ENCODE measurements around the gene KANK4.

The KANK4 gene

DNA sequence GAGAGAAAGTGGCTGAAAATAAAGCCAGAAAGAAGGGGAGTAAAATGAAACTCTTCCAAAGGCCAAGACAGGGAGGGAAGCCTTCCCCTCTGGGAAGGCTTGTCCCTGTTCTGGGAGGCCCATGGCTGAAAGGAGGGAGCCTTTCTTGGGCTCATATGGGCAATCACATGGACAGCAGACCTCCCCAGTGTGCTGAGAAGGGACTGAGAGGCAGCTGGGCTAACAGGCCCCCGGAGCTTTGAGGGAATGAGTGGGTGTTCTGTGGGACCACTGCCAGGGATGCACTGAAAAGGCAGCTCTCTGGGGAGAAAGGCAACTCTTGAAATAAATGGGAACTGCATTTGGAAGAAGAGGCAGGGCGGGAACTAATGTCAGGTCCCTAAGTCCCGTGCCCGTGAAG is 39.1 kb downstream of the KANK4 start:
- TF ChIP-seq, protein P1, sequence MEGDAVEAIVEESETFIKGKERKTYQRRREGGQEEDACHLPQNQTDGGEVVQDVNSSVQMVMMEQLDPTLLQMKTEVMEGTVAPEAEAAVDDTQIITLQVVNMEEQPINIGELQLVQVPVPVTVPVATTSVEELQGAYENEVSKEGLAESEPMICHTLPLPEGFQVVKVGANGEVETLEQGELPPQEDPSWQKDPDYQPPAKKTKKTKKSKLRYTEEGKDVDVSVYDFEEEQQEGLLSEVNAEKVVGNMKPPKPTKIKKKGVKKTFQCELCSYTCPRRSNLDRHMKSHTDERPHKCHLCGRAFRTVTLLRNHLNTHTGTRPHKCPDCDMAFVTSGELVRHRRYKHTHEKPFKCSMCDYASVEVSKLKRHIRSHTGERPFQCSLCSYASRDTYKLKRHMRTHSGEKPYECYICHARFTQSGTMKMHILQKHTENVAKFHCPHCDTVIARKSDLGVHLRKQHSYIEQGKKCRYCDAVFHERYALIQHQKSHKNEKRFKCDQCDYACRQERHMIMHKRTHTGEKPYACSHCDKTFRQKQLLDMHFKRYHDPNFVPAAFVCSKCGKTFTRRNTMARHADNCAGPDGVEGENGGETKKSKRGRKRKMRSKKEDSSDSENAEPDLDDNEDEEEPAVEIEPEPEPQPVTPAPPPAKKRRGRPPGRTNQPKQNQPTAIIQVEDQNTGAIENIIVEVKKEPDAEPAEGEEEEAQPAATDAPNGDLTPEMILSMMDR (IDR thresholded peaks at IDR 0.05): no peak
- DNase-seq (ENCODE audit: low spot score): no peak
- Histone ChIP-seq H3K27ac (no peak overlapping the region), H3K4me3 (no peak overlapping the region)

DNA sequence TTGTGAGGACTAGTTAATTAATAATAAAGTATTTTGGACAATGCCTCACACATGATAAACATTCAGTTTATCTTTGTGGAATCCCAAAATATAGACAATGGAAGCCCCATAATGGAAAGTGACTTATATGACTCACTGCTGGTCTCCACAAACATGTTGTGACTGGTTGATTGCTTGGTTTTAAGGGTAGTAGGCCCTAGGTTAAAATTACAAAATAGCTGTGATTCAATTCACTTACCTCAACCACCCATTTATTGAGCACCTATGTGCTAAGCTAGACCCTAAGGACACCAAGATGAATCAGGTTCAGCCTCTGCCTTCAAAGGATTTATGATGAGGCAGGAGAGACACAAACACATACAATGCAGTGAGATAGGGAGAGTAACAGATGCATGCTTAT is 42.4 kb downstream of the KANK4 start:
- TF ChIP-seq, protein P1 (IDR thresholded peaks at IDR 0.05): no peak
- H3K4me3 ChIP-seq: no peak overlapping the region
- no peak for DNase-seq (ENCODE audit: low spot score)
- H3K27ac ChIP-seq: no peak overlapping the region

DNA sequence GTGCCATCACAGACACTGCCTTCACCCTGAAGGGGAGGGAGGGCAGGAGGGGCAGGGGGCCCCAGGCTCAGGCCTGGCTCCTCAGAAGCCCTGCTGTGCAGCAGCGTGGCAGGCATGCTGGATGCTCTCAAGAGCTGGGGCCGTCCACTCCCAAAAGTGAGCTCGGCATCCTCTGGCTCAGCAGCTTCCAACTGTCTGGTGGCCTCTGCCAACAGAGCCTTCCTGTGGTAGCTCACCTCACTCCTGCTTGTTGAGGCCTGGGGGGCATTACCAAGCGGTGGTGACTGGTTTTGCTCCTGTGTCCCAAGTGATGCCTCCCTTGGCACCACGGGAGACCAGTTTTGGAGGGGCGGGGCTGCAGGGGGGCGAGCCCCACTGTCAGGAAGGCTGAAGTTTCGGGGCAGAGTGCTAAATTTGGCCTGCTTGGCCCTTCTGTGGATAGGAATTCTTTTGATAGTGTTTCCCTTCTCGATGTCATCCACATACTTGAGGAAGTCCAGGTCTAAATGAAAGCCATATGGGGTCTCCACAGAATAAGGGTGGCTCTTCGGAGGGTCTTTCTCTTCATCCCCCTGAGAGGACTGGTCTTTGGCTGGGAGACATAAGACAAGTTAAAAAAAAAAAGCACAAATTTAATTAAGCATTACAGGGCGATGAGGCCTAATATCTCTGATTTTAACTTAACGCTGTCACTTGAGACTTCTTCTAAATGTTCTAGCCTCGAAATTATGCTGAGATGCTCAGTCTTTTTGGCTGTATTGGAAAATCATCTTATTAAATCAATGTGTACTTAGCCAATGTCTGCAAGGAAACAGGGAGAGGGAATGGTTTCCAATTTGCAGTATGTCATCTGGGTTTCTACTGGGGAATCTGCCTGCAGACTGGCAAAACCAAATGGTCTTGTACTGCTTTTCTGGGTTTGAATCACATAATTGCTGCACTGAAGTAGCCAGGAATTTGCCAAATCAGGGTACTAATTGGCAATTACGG is 44.4 kb downstream of the KANK4 start:
- no peak overlapping the region for H3K4me3 ChIP-seq
- H3K27ac ChIP-seq: no peak overlapping the region
- TF ChIP-seq, protein P1 (IDR thresholded peaks at IDR 0.05): no peak
- DNase-seq (ENCODE audit: low spot score): no peak

DNA sequence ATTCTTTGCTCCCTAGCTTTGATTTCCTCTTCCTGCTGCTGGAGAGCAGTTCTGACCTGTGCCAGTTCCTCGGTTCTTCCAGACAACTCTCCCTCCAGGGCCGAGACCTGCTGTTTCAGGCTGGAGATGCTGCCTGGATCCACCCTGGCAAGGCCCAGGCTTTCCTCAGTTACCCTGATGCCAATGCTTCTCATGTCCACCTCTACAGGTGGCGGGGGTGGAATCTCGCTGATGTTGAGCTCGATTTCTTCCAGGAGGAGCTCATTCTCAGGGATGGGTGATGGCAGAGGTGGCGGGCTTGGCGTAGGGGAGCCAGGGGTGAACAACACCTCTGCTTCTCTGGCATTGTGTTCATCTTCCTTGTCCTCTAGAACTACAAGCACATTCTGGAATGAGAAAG is 45.3 kb downstream of the KANK4 start:
- TF ChIP-seq, protein P1 (IDR thresholded peaks at IDR 0.05): no peak
- no peak for DNase-seq (ENCODE audit: low spot score)
- no peak overlapping the region for H3K4me3 ChIP-seq
- no peak overlapping the region for H3K27ac ChIP-seq

DNA sequence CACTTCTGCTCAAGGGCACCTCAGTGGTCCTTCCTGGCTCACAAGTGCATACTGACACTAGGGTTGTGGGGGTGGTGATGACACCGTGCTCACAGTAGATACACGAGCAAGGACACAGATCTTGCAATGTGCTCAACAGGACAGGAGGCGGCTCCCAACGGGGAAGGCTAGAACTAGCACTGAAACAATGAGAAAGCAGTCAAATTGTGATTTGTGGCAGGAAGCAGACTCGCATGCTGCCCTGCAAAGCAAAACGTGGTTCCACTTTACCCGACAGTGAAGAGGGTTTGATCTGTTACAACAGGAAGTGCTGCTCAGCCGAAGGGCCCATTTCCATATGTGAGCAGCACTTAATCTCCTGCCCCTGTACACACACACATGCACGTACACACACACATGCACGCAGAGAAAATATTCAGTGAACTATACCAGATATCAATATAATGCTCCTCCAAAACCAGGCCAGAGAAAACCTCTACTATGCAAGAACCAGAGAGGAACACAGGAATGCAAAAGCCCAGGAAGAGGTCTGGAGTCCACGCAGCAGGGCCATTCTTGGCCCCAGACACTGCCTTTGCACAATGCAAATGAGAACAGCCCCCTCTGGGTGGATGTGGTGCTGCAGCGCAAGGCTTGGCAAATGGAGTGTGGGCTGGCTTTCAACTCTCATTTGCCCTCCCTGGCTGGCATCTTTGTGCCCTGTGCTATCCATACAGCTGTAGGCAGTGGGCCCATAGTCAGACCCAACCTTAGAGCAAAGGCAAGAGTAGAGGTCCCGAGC is 47.1 kb downstream of the KANK4 start:
- TF ChIP-seq, protein P1 (IDR thresholded peaks at IDR 0.05): no peak
- H3K4me3 ChIP-seq: no peak overlapping the region
- no peak for DNase-seq (ENCODE audit: low spot score)
- H3K27ac ChIP-seq: no peak overlapping the region

DNA sequence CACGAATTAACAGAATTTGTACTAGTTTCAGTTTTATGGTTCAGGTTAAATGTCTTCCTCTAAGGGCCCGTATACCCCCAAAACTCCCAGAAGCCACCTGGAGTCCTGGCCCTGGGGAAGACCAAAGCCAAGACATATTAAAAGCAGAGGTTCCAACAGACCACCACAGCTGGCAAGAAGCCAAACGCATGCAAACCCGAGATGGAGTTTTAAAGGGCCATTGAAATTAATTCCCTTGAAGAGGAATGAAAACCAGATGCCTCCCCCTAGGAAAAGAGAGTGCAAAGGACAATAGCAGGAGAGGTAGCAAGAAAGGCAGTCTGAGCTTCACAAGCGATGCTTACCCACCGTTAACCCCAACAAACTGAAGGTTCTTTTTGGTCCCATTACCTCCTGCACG is 48.1 kb downstream of the KANK4 start:
- no peak overlapping the region for H3K4me3 ChIP-seq
- no peak for DNase-seq (ENCODE audit: low spot score)
- no peak overlapping the region for H3K27ac ChIP-seq
- TF ChIP-seq, protein P1 (IDR thresholded peaks at IDR 0.05): no peak
